K562 (cell line): Measurements from ENCODE around the gene BEND4. TPM values are rescaled to one million over a fixed set of nuclear protein-coding genes. Genes with fewer than 3 reads are reported as not detected.

Experiments
- ATAC-seq: fragments of 200-7000 bp; cut with Tn5 transposase; 3 replicates; pipeline ENCODE4 v1.9.1; 2020; ENCODE audit warnings: moderate library complexity
- BruUV-seq: library from RNA; stranded (reverse); fragments of 400-500 nt; replicated peaks from 2 replicates; lab custom pipeline; 2021; lab: Mats Ljungman, UMichigan
- CTCF ChIA-PET: fragments of 300-600 bp; formaldehyde crosslinking; extraction: SDS; loops from one replicate; lab custom pipeline; 2021; ENCODE audit warnings: low intra/inter-chr PET ratio; lab: Yijun Ruan, JAX
- POLR2A ChIA-PET: fragments of 300-600, 350-650 bp; sonication (Branson Sonifier 250); formaldehyde crosslinking; extraction: SDS; loops from one replicate; lab custom pipeline; 2021; ENCODE audit warnings: antibody characterized with exemption, inconsistent platforms; lab: Yijun Ruan, JAX
- DNase-seq, 4 experiments: peaks; one replicate each; pipeline versions ENCODE4 v3.0.0 to v3.0.0-alpha.2; 2011 to 2018; ENCODE audit warnings: low spot score in 3 of 4, mixed read lengths in 3 of 4; ENCODE audit errors: extremely low read depth in 1 of 4
- FAIRE-seq: peaks from 2 replicates; lab custom pipeline; 2011; peaks lifted over from hg19 to GRCh38; lab: Jason Lieb, UNC
- H2AFZ ChIP-seq: 2 replicates; pipeline ENCODE4 v1.6.0; 2011; ENCODE audit warnings: low read depth, low read length, control low read depth, inconsistent platforms
- H3K27ac ChIP-seq: fragments of 200-600 bp; 3 replicates; pipeline ENCODE4 v1.8.0; 2011; ENCODE audit warnings: low read depth, mild to moderate bottlenecking, control low read depth, inconsistent platforms, low read length, moderate library complexity, mixed read lengths; ENCODE audit errors: extremely low read depth
- H3K27me3 ChIP-seq, 2 experiments: fragments of 300-600 bp in 1 of 2; 2 replicates in 1 of 2; 3 replicates in 1 of 2; pipeline versions ENCODE4 v1.6.0 to v1.8.0; 2011; ENCODE audit warnings: inconsistent platforms in 2 of 2, low read length in 2 of 2, mild to moderate bottlenecking in 1 of 2, mixed read lengths in 1 of 2, moderate library complexity in 1 of 2; ENCODE audit not compliant: control insufficient read depth in 2 of 2, insufficient read depth in 2 of 2
- H3K36me3 ChIP-seq: fragments of 300-600 bp; 3 replicates; pipeline ENCODE4 v1.8.0; 2011; ENCODE audit warnings: mild to moderate bottlenecking, low read length, inconsistent platforms; ENCODE audit not compliant: control insufficient read depth, insufficient read depth
- H3K4me1 ChIP-seq, 2 experiments: fragments of 200-600 bp in 1 of 2; replicated peaks in 1 of 2; 2 replicates in 1 of 2; 3 replicates in 1 of 2; pipeline versions ENCODE4 v1.5.1 to v1.8.0; 2011; ENCODE audit warnings: inconsistent platforms in 2 of 2, low read length in 2 of 2, mild to moderate bottlenecking in 1 of 2, mixed read lengths in 1 of 2, moderate library complexity in 1 of 2; ENCODE audit not compliant: control insufficient read depth in 2 of 2, insufficient read depth in 2 of 2
- H3K4me2 ChIP-seq: 2 replicates; pipeline ENCODE4 v1.6.1; 2011; ENCODE audit warnings: low read length, control low read depth, inconsistent platforms, mixed read lengths; ENCODE audit not compliant: insufficient read depth
- H3K4me3 ChIP-seq: fragments of 200-600 bp; sonication (generic), shearing (Covaris generic); 2 replicates; pipeline ENCODE4 v1.5.1; 2016; ENCODE audit warnings: control low read depth, inconsistent platforms
- H3K79me2 ChIP-seq: fragments of 200-600 bp; 3 replicates; pipeline ENCODE4 v1.8.0; 2011; ENCODE audit warnings: low read length, inconsistent platforms; ENCODE audit not compliant: control insufficient read depth, insufficient read depth
- H3K9ac ChIP-seq, 2 experiments: 2 replicates each; pipeline versions ENCODE4 v1.6.0 to v1.6.1; 2011; ENCODE audit warnings: low read depth in 2 of 2, low read length in 2 of 2, control low read depth in 1 of 2, inconsistent platforms in 1 of 2, mild to moderate bottlenecking in 1 of 2, mixed read lengths in 1 of 2; ENCODE audit not compliant: insufficient read depth in 1 of 2
- H3K9me1 ChIP-seq: one replicate; pipeline ENCODE4 v1.6.0; 2011; ENCODE audit warnings: inconsistent platforms, mild to moderate bottlenecking, low read length, moderate library complexity; ENCODE audit not compliant: control insufficient read depth, insufficient read depth
- H3K9me3 ChIP-seq: replicated peaks from 2 replicates; pipeline ENCODE4 v1.5.1; 2011; ENCODE audit warnings: low read depth, low read length, inconsistent platforms; ENCODE audit not compliant: control insufficient read depth, insufficient read depth
- H4K20me1 ChIP-seq: replicated peaks from 2 replicates; pipeline ENCODE4 v1.6.1; 2011; ENCODE audit warnings: low read length, inconsistent platforms, mixed read lengths; ENCODE audit not compliant: control insufficient read depth, insufficient read depth
- ATF3 ChIP-seq, 2 experiments: fragments of 450-650 bp in 1 of 2; sonication (generic) in 1 of 2; formaldehyde crosslinking in 1 of 2; IDR thresholded peaks in 1 of 2; conservative IDR thresholded peaks in 1 of 2; 2 replicates each; pipeline versions ENCODE4 v1.6.1 to v1.8.1; 2016 to 2023; ENCODE audit warnings: mild to moderate bottlenecking in 2 of 2, moderate library complexity in 2 of 2, inconsistent platforms in 1 of 2, missing genetic modification reagents in 1 of 2
- CEBPG ChIP-seq, 3 experiments: fragments of 200-800 bp in 1 of 3; sonication (Bioruptor generic) in 1 of 3; sonication (generic) in 1 of 3; formaldehyde crosslinking in 1 of 3; IDR thresholded peaks in 2 of 3; conservative IDR thresholded peaks in 1 of 3; 2 replicates each; pipeline versions ENCODE4 v1.6.1 to v1.8.0; 2016 to 2022; ENCODE audit warnings: missing compliant biosample characterization in 2 of 3, missing genetic modification characterization in 2 of 3, mild to moderate bottlenecking in 1 of 3, missing genetic modification reagents in 1 of 3
- FOSL1 ChIP-seq: fragments of 200-800 bp; sonication (Bioruptor generic); conservative IDR thresholded peaks from 2 replicates; pipeline ENCODE4 v1.6.1; 2016; ENCODE audit warnings: missing genetic modification characterization, missing compliant biosample characterization
- SFPQ ChIP-seq: fragments of 200-400 bp; formaldehyde crosslinking; IDR thresholded peaks from 2 replicates; pipeline ENCODE4 v1.6.1; 2017; ENCODE audit warnings: mild to moderate bottlenecking, low read depth, low read length, moderate library complexity
- ZNF436 ChIP-seq: fragments of 250-450, 450-650 bp; sonication (Bioruptor Pico); formaldehyde crosslinking; IDR thresholded peaks from 2 replicates; pipeline ENCODE4 v1.7.0; 2020; ENCODE audit warnings: mild to moderate bottlenecking
- WGBS: fragments of 100-300 bp; shearing (Covaris generic); methylation state at CpG from one replicate; pipeline ENCODE4 v1.1.6; 2016; ENCODE audit warnings: low coverage, mixed read lengths; ENCODE audit not compliant: insufficient coverage; ENCODE audit errors: missing lambda C conversion rate; 5-methylcytosine and 5-hydroxymethylcytosine counted together
- in situ Hi-C: fragments of 300-500 bp; cut with MboI; formaldehyde crosslinking; loops from 4 replicates; pipeline ENCODE4 v1.15.0; 2018; ENCODE audit warnings: inconsistent platforms, mixed read lengths
- intact Hi-C: fragments of 100-400 bp; cut with micrococcal nuclease; formaldehyde crosslinking; loops from 2 replicates; pipeline ENCODE4 v1.14.2; 2022
- polyA plus RNA-seq, 8 experiments: library from polyadenylated mRNA; depleted of rRNA in 4 of 8; stranded (reverse) in 5 of 8; unstranded in 3 of 8; fragments of >200 nt; fragmentation: Nextera tagmentation in 2 of 8; fragmentation: Illumina TruSeq in 1 of 8; extraction: Ambion mirVana in 2 of 8; extraction: Trizol in 1 of 8; gene quantifications; 2 replicates each; pipeline versions ENCODE4 v1.2.1 to v1.2.3, GENCODE V29; 2011 to 2014; ENCODE audit warnings: inconsistent platforms in 1 of 8, missing spikeins in 1 of 8
- total RNA-seq, 7 experiments: library from RNA; depleted of rRNA in 6 of 7; stranded (reverse); fragments of >200 nt in 6 of 7; fragmentation: Illumina TruSeq in 2 of 7; extraction: Trizol in 2 of 7; gene quantifications; 2 replicates each; pipeline versions ENCODE4 v1.2.1 to v1.2.3, GENCODE V29; 2011 to 2021; ENCODE audit warnings: low replicate concordance in 1 of 7

The BEND4 gene
- total and polyA plus RNA-seq, 9 of the 15 experiments (the other 6 are each of a cell fraction or from before 2014, with no cell fraction given) = not detected

GRCh38 chr4:42101446-42101975 lies 50.9 kb downstream of the BEND4 start:
- H3K4me1 ChIP-seq = no peaks in the 10 kb centered on the region
- FAIRE-seq = no peak
- no peaks in the 10 kb centered on the region for H3K79me2 ChIP-seq
- peaks cover 3 to 4% of the 10 kb centered on the region in 2 experiments; a peak in 2 of 5 replicates for H3K27me3 ChIP-seq
- no peak overlapping the region for H3K4me3 ChIP-seq
- POLR2A ChIA-PET = no interaction called here
- intact Hi-C loops (no loop called here), in situ Hi-C loops (no loop called here)
- no peaks in the 10 kb centered on the region for H3K36me3 ChIP-seq
- H3K9me3 ChIP-seq = no peaks in the 10 kb centered on the region
- H3K9me1 ChIP-seq = no peaks in the 10 kb centered on the region
- H3K4me2 ChIP-seq = no peak overlapping the region
- CTCF ChIA-PET = no interaction called here
- ATAC-seq = no peak
- H3K9ac ChIP-seq = no peak overlapping the region
- no peak for DNase-seq
- WGBS = under 1% methylated on average over 8 of the region's 8 CpGs
- no peaks in the 10 kb centered on the region for H4K20me1 ChIP-seq
- TF ChIP-seq SFPQ (no peak), ZNF436 (no peak), ATF3 (IDR thresholded peaks at IDR 0.05) (peak; percentile 40; the same call in 1 of the 2 replicates), ATF3 (CRISPR knock-in tag; conservative IDR thresholded peaks at IDR 0.05) (no peak), FOSL1 (tag) (0 out of 2 replicates have a peak, but pooled peaks have one; percentile 30), CEBPG (CRISPR knock-in tag; IDR thresholded peaks at IDR 0.05) (no peak), CEBPG (tag; conservative IDR thresholded peaks at IDR 0.05 in 1 of 2, IDR thresholded peaks at IDR 0.05 in 1 of 2) (peak; percentile 26 to 83; a peak in 3 of 4 replicates)
- no peak overlapping the region for H3K27ac ChIP-seq
- no peak overlapping the region for H2AFZ ChIP-seq
- no TSS peak for BruUV-seq
